ENCODE measurements around the gene RPL36AL. TPM values are rescaled to one million over a fixed set of nuclear protein-coding genes. Genes with fewer than 3 reads are reported as not detected.

Gene RPL36AL
- polyA plus RNA-seq, 1 of the 3 experiments (the other 2 are of a cell fraction): 337 TPM

- H3K79me2 ChIP-seq (ENCODE audit: insufficient read depth): peaks cover 42% of the 10 kb centered on the region
- 84% methylated on average over 2 of the region's 2 CpGs for WGBS (ENCODE audit: low lambda C conversion rate)
- no peaks in the 10 kb centered on the region for H3K27me3 ChIP-seq (ENCODE audit: insufficient read depth)
- no peak overlapping the region for H2AFZ ChIP-seq (ENCODE audit: low read depth)
- H3K4me3 ChIP-seq (ENCODE audit: low read depth in 2 of 2, low read length in 1 of 2): no peak overlapping the region
- no peak for TF ChIP-seq TEAD4 (IDR thresholded peaks at IDR 0.05; ENCODE audit: borderline replicate concordance, insufficient read depth)
- no peak for TF ChIP-seq RCOR1 (IDR thresholded peaks at IDR 0.05; ENCODE audit: low read length)
- TF ChIP-seq ELF1 (IDR thresholded peaks at IDR 0.05): no peak
- TF ChIP-seq PBX3 (IDR thresholded peaks at IDR 0.05): no peak
- TF ChIP-seq REST (IDR thresholded peaks at IDR 0.05; ENCODE audit: low read depth, low read length): no peak
- no peak for TF ChIP-seq SIN3A (IDR thresholded peaks at IDR 0.05; ENCODE audit: borderline replicate concordance, low read depth, low read length)
- no peak for TF ChIP-seq SMC3 (IDR thresholded peaks at IDR 0.05; ENCODE audit: low read depth, low read length)
- no peak for TF ChIP-seq IRF3 (IDR thresholded peaks at IDR 0.05; ENCODE audit: low read depth, low read length)
- TF ChIP-seq MEF2A (IDR thresholded peaks at IDR 0.05; ENCODE audit: borderline replicate concordance, low read depth): no peak
- TF ChIP-seq EZH2phosphoT487 (IDR thresholded peaks at IDR 0.05; ENCODE audit: borderline replicate concordance, low read depth): no peak
- TF ChIP-seq GABPA (IDR thresholded peaks at IDR 0.05; ENCODE audit: low read depth): no peak
- TF ChIP-seq GATA2 (CRISPR knock-in tag; IDR thresholded peaks at IDR 0.05): no peak
- TF ChIP-seq EP300 (IDR thresholded peaks at IDR 0.05; ENCODE audit: borderline replicate concordance in 1 of 2, low read depth in 1 of 2, low read length in 1 of 2): no peak
- TF ChIP-seq YY1 (IDR thresholded peaks at IDR 0.05; ENCODE audit: low read depth): no peak
- H3K4me2 ChIP-seq: no peak overlapping the region
- H3K9me3 ChIP-seq: no peaks in the 10 kb centered on the region
- peaks cover 16 to 33% of the 10 kb centered on the region in 2 experiments for H3K36me3 ChIP-seq (replicated peaks in 1 of 2; ENCODE audit: control insufficient read depth in 1 of 2, insufficient read depth in 2 of 2, low read length in 1 of 2)
- H3K9me2 ChIP-seq: no peaks in the 10 kb centered on the region
- CTCF ChIA-PET: interaction anchor here (1.2 to 1.5 kb wide), 2 partner anchors 16 to 27 kb away, joined by 3 to 6 read pairs; partner anchors contain the start of gene LRR1
- no peak overlapping the region for H3K9ac ChIP-seq
- H3F3A ChIP-seq (replicated peaks; ENCODE audit: insufficient read depth): peaks cover 38% of the 10 kb centered on the region
- no peak for DNase-seq
- no peak overlapping the region for H3K27ac ChIP-seq (ENCODE audit: low read depth in 2 of 2, low read length in 1 of 2)
- H3K4me1 ChIP-seq (ENCODE audit: control insufficient read depth in 1 of 2, insufficient read depth in 2 of 2, low read depth in 1 of 2, low read length in 1 of 2): peaks cover under 1 to 16% of the 10 kb centered on the region in 2 experiments
- H4K20me1 ChIP-seq (ENCODE audit: insufficient read depth): peaks cover 9% of the 10 kb centered on the region
- POLR2A ChIA-PET: no interaction called here
Measured at GRCh38 chr14:49614196-49614595, 6.2 kb downstream of the RPL36AL start.
